CD14-positive monocyte (primary cell): ENCODE data around the gene FGGY. TPM values are rescaled to one million over a fixed set of nuclear protein-coding genes. Genes with fewer than 3 reads are reported as not detected.

Source experiments
- DNase-seq, 3 donors: peaks; one replicate each; pipeline ENCODE4 v3.0.0-alpha.2; 2011 to 2022
- H2AFZ ChIP-seq: 2 replicates; pipeline ENCODE4 v1.6.0; 2012; ENCODE audit warnings: mild to moderate bottlenecking, low read depth, low read length, inconsistent platforms; ENCODE audit not compliant: insufficient read depth, poor library complexity, severe bottlenecking
- H3K27ac ChIP-seq, 2 donors: 1 replicate in 1 of 2; 2 replicates in 1 of 2; pipeline ENCODE4 v1.5.1; 2012 to 2013; ENCODE audit warnings: low read length in 2 of 2, control low read depth in 1 of 2, inconsistent platforms in 1 of 2, low read depth in 1 of 2, mild to moderate bottlenecking in 1 of 2
- H3K27me3 ChIP-seq, 2 donors: one replicate each; pipeline versions ENCODE4 v1.6.0 to v1.6.1; 2011 to 2013; ENCODE audit warnings: low read length in 2 of 2; ENCODE audit not compliant: control insufficient read depth in 2 of 2, insufficient read depth in 2 of 2
- H3K36me3 ChIP-seq, 2 donors: replicated peaks in 1 of 2; 1 replicate in 1 of 2; 2 replicates in 1 of 2; pipeline versions ENCODE4 v1.5.1 to v1.6.1; 2012 to 2013; ENCODE audit warnings: low read length in 2 of 2, control low read depth in 1 of 2, inconsistent platforms in 1 of 2, mild to moderate bottlenecking in 1 of 2; ENCODE audit not compliant: insufficient read depth in 2 of 2, control insufficient read depth in 1 of 2
- H3K4me1 ChIP-seq, 2 donors: 1 replicate in 1 of 2; 2 replicates in 1 of 2; pipeline versions ENCODE4 v1.5.1 to v1.6.1; 2012 to 2013; ENCODE audit warnings: low read length in 2 of 2, control low read depth in 1 of 2, inconsistent platforms in 1 of 2, mild to moderate bottlenecking in 1 of 2, moderate library complexity in 1 of 2; ENCODE audit not compliant: insufficient read depth in 2 of 2, control insufficient read depth in 1 of 2
- H3K4me2 ChIP-seq: replicated peaks from 2 replicates; pipeline ENCODE3; 2012; ENCODE audit warnings: low read length, moderate library complexity, mild to moderate bottlenecking; ENCODE audit not compliant: poor library complexity, severe bottlenecking; ENCODE audit errors: extremely low read depth
- H3K4me3 ChIP-seq, 3 experiments: fragments of 200-600 bp in 1 of 3; sonication (generic) in 1 of 3; replicated peaks in 1 of 3; 1 replicate in 2 of 3; 2 replicates in 1 of 3; pipeline ENCODE4 v1.5.1; 2011 to 2013; ENCODE audit warnings: low read length in 3 of 3, mild to moderate bottlenecking in 3 of 3, control low read depth in 2 of 3, low read depth in 2 of 3, inconsistent platforms in 1 of 3, moderate library complexity in 1 of 3
- H3K79me2 ChIP-seq: 2 replicates; pipeline ENCODE4 v1.6.0; 2012; ENCODE audit warnings: mild to moderate bottlenecking, control low read depth, inconsistent platforms, low read length, moderate library complexity; ENCODE audit not compliant: insufficient read depth
- H3K9ac ChIP-seq: 2 replicates; pipeline ENCODE4 v1.6.0; 2017; ENCODE audit warnings: low read length, mild to moderate bottlenecking; ENCODE audit not compliant: insufficient read depth, poor library complexity, severe bottlenecking
- H3K9me3 ChIP-seq, 2 donors: replicated peaks in 1 of 2; 1 replicate in 1 of 2; 2 replicates in 1 of 2; pipeline versions ENCODE4 v1.5.1 to v1.6.1; 2012 to 2013; ENCODE audit warnings: low read length in 2 of 2, control low read depth in 1 of 2; ENCODE audit not compliant: control insufficient read depth in 1 of 2, insufficient read depth in 1 of 2
- H4K20me1 ChIP-seq: 2 replicates; pipeline ENCODE4 v1.6.0; 2012; ENCODE audit warnings: mild to moderate bottlenecking, low read length, control low read depth, moderate library complexity; ENCODE audit not compliant: insufficient read depth
- H3K27ac Mint-ChIP-seq, 7 donors: one replicate each; pipeline ENCODE4 v1.8.0; 2020; ENCODE audit warnings: mild to moderate bottlenecking in 7 of 7, mixed read lengths in 7 of 7, moderate library complexity in 6 of 7, inconsistent platforms in 2 of 7
- H3K27me3 Mint-ChIP-seq, 3 donors: one replicate each; pipeline ENCODE4 v1.8.0; 2021 to 2022; ENCODE audit warnings: low read depth in 3 of 3, mild to moderate bottlenecking in 3 of 3, mixed read lengths in 3 of 3, moderate library complexity in 3 of 3, inconsistent platforms in 1 of 3
- H3K36me3 Mint-ChIP-seq, 2 donors: one replicate each; pipeline ENCODE4 v1.8.0; 2020; ENCODE audit warnings: mixed read lengths in 2 of 2, inconsistent platforms in 1 of 2, mild to moderate bottlenecking in 1 of 2
- H3K4me1 Mint-ChIP-seq: one replicate; pipeline ENCODE4 v1.8.0; 2020; ENCODE audit warnings: mild to moderate bottlenecking, mixed read lengths
- H3K4me3 Mint-ChIP-seq, 2 donors: one replicate each; pipeline ENCODE4 v1.8.0; 2020; ENCODE audit warnings: mild to moderate bottlenecking in 2 of 2, mixed read lengths in 2 of 2, moderate library complexity in 1 of 2
- H3K9me3 Mint-ChIP-seq, 7 donors: one replicate each; pipeline ENCODE4 v1.8.0; 2020 to 2022; ENCODE audit warnings: mixed read lengths in 7 of 7, mild to moderate bottlenecking in 6 of 7, moderate library complexity in 6 of 7, inconsistent platforms in 2 of 7
- CTCF ChIP-seq: fragments of 200-600 bp; IDR thresholded peaks from one replicate; pipeline ENCODE4 v1.8.0; 2022; ENCODE audit warnings: antibody characterized with exemption, mild to moderate bottlenecking
- WGBS: methylation state at CpG from one replicate; pipeline ENCODE4 v1.1.5; 2013; ENCODE audit warnings: missing lambda C conversion rate; ENCODE audit not compliant: insufficient coverage; 5-methylcytosine and 5-hydroxymethylcytosine counted together
- intact Hi-C, 2 donors: fragments of 100-400 bp; cut with micrococcal nuclease; formaldehyde crosslinking; loops; one replicate each; pipeline versions ENCODE4 v1.15.0 to v1.15.1; 2023
- polyA plus RNA-seq, 3 donors: library from polyadenylated mRNA; depleted of rRNA in 1 of 3; unstranded in 2 of 3; stranded (reverse) in 1 of 3; fragments of 300-500 nt in 2 of 3; fragments of >200 nt in 1 of 3; fragmentation: Illumina TruSeq in 2 of 3; gene quantifications; 1 replicate in 2 of 3; 2 replicates in 1 of 3; pipeline ENCODE4 v1.2.3, GENCODE V29; 2012 to 2021

FGGY gene
- polyA plus RNA-seq, 3 donors: 2.3 to 4.3 (median 2.9) TPM

- Histone ChIP-seq H3K27ac (no peak overlapping the region), H3K9ac (no peak overlapping the region), H3K4me1 (peaks cover 11 to 14% of the 10 kb centered on the region in 2 donors), H3K36me3 (no peaks in the 10 kb centered on the region), H3K27me3 (no peaks in the 10 kb centered on the region), H4K20me1 (no peaks in the 10 kb centered on the region), H3K79me2 (no peaks in the 10 kb centered on the region), H3K9me3 (no peaks in the 10 kb centered on the region), H3K4me3 (no peak overlapping the region), H3K4me2 (no peak overlapping the region), H2AFZ (no peak overlapping the region)
- Mint-ChIP-seq H3K27ac (no peak overlapping the region), H3K27me3 (no peaks in the 10 kb centered on the region), H3K9me3 (peaks cover 0 to 3% (median 0%) of the 10 kb centered on the region in 7 donors), H3K36me3 (peaks cover 0 to 2% of the 10 kb centered on the region in 2 donors), H3K4me3 (no peak overlapping the region), H3K4me1 (peaks cover 20% of the 10 kb centered on the region)
- TF ChIP-seq CTCF: no peak
- WGBS: no CpG with 5 or more reads among the region's 1 CpG
- DNase-seq: no peak
- intact Hi-C loops: loop anchor here in 1 of 2 donors (10.0 kb wide), 1 partner anchor 959 kb away; no protein-coding TSS in a partner anchor
Measured at GRCh38 chr1:59703226-59703917, 406.5 kb downstream of the FGGY start.

DNA sequence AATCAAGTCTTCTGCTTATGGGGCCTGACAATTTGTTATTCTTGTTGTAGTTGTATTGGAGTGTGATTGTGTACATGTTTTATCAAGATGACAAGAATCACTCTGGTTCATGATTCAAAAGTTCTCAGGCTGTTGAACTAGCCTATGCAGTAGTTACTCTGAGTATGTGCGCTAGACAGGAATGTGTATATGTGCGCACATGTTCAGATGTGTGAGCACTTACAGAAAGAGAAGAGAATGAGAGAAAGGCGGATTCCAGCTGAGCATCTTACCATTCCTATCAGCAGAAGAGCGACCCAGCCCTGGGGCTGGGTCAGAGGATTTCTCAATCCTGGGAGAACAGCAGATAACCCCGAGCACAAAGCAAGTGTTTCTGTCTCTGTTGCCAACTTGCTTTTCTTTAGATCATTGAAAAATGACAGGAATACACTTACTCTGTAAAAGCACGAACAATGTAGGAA is 407.1 kb downstream of the FGGY start:
- intact Hi-C loops: loop anchor here in 1 of 2 donors (10.0 kb wide), 1 partner anchor 959 kb away; no protein-coding TSS in a partner anchor
- Histone ChIP-seq H2AFZ (no peak overlapping the region), H3K36me3 (no peaks in the 10 kb centered on the region), H4K20me1 (no peaks in the 10 kb centered on the region), H3K27ac (no peak overlapping the region), H3K79me2 (no peaks in the 10 kb centered on the region), H3K9me3 (no peaks in the 10 kb centered on the region), H3K27me3 (no peaks in the 10 kb centered on the region), H3K9ac (no peak overlapping the region), H3K4me3 (no peak overlapping the region), H3K4me2 (no peak overlapping the region), H3K4me1 (peaks cover 5 to 8% of the 10 kb centered on the region in 2 donors)
- WGBS: no CpG with 5 or more reads among the region's 6 CpGs
- H3K36me3 Mint-ChIP-seq: peaks cover 0 to 2% of the 10 kb centered on the region in 2 donors
- peaks cover 16% of the 10 kb centered on the region for H3K4me1 Mint-ChIP-seq
- H3K27ac Mint-ChIP-seq: no peak overlapping the region
- H3K27me3 Mint-ChIP-seq: no peaks in the 10 kb centered on the region
- peaks cover 0 to 3% (median under 1%) of the 10 kb centered on the region in 7 donors for H3K9me3 Mint-ChIP-seq
- TF ChIP-seq CTCF: no peak
- no peak overlapping the region for H3K4me3 Mint-ChIP-seq
- no peak for DNase-seq
